ENCODE measurements around the gene NUDCD3.

DNA sequence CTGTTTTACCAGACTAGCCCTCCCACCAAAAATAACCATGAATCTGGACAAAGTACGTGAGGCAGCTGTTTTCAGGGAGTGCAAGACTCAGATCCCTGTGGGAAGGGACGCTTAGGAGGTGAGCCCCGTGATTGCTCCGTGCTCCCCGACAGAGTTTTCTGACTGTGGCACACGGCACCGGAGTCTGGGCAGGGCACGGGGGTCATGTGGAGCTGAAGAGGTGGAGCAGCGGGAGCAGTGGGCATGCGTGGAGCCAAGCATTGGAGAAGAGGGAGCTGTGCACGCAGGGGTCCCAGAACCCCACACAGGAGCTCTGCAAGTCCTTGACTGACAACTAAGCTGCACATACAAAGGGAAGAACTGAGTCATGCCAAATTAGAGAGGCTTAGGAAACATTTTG, 154.0 kb downstream of the NUDCD3 start:
- TF ChIP-seq, protein P1, sequence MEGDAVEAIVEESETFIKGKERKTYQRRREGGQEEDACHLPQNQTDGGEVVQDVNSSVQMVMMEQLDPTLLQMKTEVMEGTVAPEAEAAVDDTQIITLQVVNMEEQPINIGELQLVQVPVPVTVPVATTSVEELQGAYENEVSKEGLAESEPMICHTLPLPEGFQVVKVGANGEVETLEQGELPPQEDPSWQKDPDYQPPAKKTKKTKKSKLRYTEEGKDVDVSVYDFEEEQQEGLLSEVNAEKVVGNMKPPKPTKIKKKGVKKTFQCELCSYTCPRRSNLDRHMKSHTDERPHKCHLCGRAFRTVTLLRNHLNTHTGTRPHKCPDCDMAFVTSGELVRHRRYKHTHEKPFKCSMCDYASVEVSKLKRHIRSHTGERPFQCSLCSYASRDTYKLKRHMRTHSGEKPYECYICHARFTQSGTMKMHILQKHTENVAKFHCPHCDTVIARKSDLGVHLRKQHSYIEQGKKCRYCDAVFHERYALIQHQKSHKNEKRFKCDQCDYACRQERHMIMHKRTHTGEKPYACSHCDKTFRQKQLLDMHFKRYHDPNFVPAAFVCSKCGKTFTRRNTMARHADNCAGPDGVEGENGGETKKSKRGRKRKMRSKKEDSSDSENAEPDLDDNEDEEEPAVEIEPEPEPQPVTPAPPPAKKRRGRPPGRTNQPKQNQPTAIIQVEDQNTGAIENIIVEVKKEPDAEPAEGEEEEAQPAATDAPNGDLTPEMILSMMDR (conservative IDR thresholded peaks at IDR 0.05; ENCODE audit: low read depth in 2 of 2) = no peak
- TF ChIP-seq POLR2AphosphoS5 (IDR thresholded peaks at IDR 0.05; ENCODE audit: low read depth) (no peak), STAT1 (IDR thresholded peaks at IDR 0.05; ENCODE audit: unreplicated experiment) (no peak)
